Liver (tissue), 3 donors: ENCODE results near the gene KAT6B.

Experiments
- CTCF ChIP-seq: fragments of 150-350 bp; IDR thresholded peaks from 2 replicates; pipeline ENCODE4 v1.5.1; 2017; ENCODE audit warnings: improper control_type of control experiment, low read depth, low read length; ENCODE audit not compliant: missing input control
- GABPA ChIP-seq, 2 donors: IDR thresholded peaks in 1 of 2; conservative IDR thresholded peaks in 1 of 2; 2 replicates each; pipeline ENCODE4 v1.6.1; 2016; ENCODE audit warnings: antibody characterized with exemption in 2 of 2, mild to moderate bottlenecking in 1 of 2, moderate library complexity in 1 of 2
- JUND ChIP-seq, 2 donors: IDR thresholded peaks; 2 replicates each; pipeline ENCODE4 v1.6.1; 2016; ENCODE audit warnings: antibody characterized with exemption in 2 of 2
- MAX ChIP-seq: IDR thresholded peaks from 2 replicates; pipeline ENCODE4 v1.6.1; 2016; ENCODE audit warnings: antibody characterized with exemption
- SP1 ChIP-seq: IDR thresholded peaks from 2 replicates; pipeline ENCODE4 v1.6.1; 2018; ENCODE audit warnings: antibody characterized with exemption, mild to moderate bottlenecking
- TAF1 ChIP-seq: conservative IDR thresholded peaks from 2 replicates; pipeline ENCODE4 v1.6.1; 2016; ENCODE audit warnings: antibody characterized with exemption, mild to moderate bottlenecking
- YY1 ChIP-seq: IDR thresholded peaks from 2 replicates; pipeline ENCODE4 v1.6.1; 2016; ENCODE audit warnings: antibody characterized with exemption, mild to moderate bottlenecking
- ZBTB33 ChIP-seq: IDR thresholded peaks from 2 replicates; pipeline ENCODE4 v1.6.1; 2016; ENCODE audit warnings: antibody characterized with exemption
- donor health status: healthy.
- donor health status: healthy.

- TF ChIP-seq CTCF (no peak), SP1 (no peak), GABPA (IDR thresholded peaks at IDR 0.05 in 1 of 2, conservative IDR thresholded peaks at IDR 0.05 in 1 of 2) (no peak), MAX (no peak), JUND (IDR thresholded peaks at IDR 0.05) (no peak), YY1 (no peak), TAF1 (no peak), ZBTB33 (no peak)
These were observed 56.4 kb downstream of the KAT6B start for GRCh38 chr10:74882831-74883230.
